Measurements from ENCODE around the gene DAGLA. TPM values are rescaled to one million over a fixed set of nuclear protein-coding genes. Genes with fewer than 3 reads are reported as not detected.

Gene DAGLA
- total and polyA plus RNA-seq, 2 experiments from 2014 or later = 1.3 TPM

DNA sequence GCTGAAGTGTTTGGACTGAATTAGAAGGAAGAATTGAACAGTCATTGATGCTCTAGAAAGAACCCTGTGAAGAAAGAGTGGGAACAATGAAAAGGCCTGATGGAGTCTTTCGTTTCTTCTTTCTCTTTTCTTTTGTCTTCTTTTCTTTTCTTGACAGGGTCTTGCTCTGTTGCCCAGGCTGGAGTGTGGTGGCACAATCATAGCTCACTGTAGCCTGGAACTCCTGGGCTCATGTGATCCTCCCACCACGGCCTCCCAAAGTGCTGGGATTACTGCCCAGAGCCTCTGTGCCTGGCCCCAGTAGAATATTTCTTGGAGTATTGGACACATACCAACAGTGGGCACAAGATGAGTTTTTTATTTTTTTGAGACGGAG, 113.6 kb downstream of the DAGLA start:
- Histone ChIP-seq H3K27me3 (replicated peaks; ENCODE audit: insufficient read depth) (no peaks in the 10 kb centered on the region), H3K9ac (peak overlapping the region; percentile 99), H3K79me2 (ENCODE audit: insufficient read depth) (peaks cover 87% of the 10 kb centered on the region), H3K9me2 (ENCODE audit: insufficient read depth) (no peaks in the 10 kb centered on the region), H2AFZ (peak overlapping the region; percentile 88), H3K27ac (peak overlapping the region; percentile 98; the same call in 1 of the 2 replicates), H3K9me3 (ENCODE audit: low read depth) (no peaks in the 10 kb centered on the region), H3K4me1 (ENCODE audit: insufficient read depth) (peaks cover 19% of the 10 kb centered on the region; the same call in 1 of the 2 replicates), H3K4me3 (peak overlapping the region; percentile 95), H3K36me3 (ENCODE audit: low read depth) (0 out of 2 replicates have a peak, but pooled peaks cover 7% of the 10 kb centered on the region), H3K4me2 (ENCODE audit: unreplicated experiment) (peak overlapping the region; percentile 86), H3F3A (ENCODE audit: insufficient read depth) (no peaks in the 10 kb centered on the region), H4K20me1 (ENCODE audit: insufficient read depth) (no peaks in the 10 kb centered on the region)
- TF ChIP-seq EZH2phosphoT487 (IDR thresholded peaks at IDR 0.05; ENCODE audit: insufficient read depth, low read depth) (no peak), EZH2 (IDR thresholded peaks at IDR 0.05; ENCODE audit: insufficient read depth, poor library complexity, severe bottlenecking) (no peak)
- in situ Hi-C loops (cut with MboI) = no loop called here
- WGBS, 2 experiments (ENCODE audit: low coverage in 1 of 2, low lambda C conversion rate in 2 of 2, missing lambda C conversion rate in 2 of 2) = 11 to 12% methylated on average over 3 of the region's 3 CpGs
- DNase-seq = peak; percentile 19

DNA sequence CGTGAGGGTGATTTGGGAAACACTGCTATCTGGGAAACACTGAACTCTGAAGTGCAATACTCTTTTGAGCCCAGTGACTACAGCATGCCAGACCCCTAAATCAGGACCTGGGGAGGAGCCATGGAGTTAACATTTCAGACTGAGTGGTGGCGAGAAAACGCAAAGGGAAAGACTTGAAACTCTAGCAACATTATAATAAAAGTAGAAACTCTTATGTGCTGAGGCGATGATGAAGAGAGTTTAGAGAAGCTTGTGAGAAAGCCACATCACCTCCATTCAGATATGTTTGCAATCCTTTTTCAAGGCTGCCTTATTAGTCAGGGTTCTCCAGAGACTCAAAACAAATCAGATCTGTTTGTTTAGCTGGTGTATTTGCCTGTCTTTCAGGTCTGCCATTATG, 114.4 kb downstream of the DAGLA start:
- no peaks in the 10 kb centered on the region for H3K9me2 ChIP-seq (ENCODE audit: insufficient read depth)
- H3K36me3 ChIP-seq (ENCODE audit: low read depth) = 0 out of 2 replicates have a peak, but pooled peaks cover 2% of the 10 kb centered on the region
- H3K27ac ChIP-seq = no peak overlapping the region
- peaks cover 19% of the 10 kb centered on the region; the same call in 1 of the 2 replicates for H3K4me1 ChIP-seq (ENCODE audit: insufficient read depth)
- 65% methylated on average over 4 of the region's 4 CpGs for WGBS, 2 experiments (ENCODE audit: low coverage in 1 of 2, low lambda C conversion rate in 2 of 2, missing lambda C conversion rate in 2 of 2)
- H3K9ac ChIP-seq = no peak overlapping the region
- no peak for DNase-seq
- H3K27me3 ChIP-seq (replicated peaks; ENCODE audit: insufficient read depth) = no peaks in the 10 kb centered on the region
- TF ChIP-seq EZH2phosphoT487 (IDR thresholded peaks at IDR 0.05; ENCODE audit: insufficient read depth, low read depth) = no peak
- in situ Hi-C loops (cut with MboI) = no loop called here
- H2AFZ ChIP-seq = no peak overlapping the region
- no peak overlapping the region for H3K4me2 ChIP-seq (ENCODE audit: unreplicated experiment)
- no peaks in the 10 kb centered on the region for H3K9me3 ChIP-seq (ENCODE audit: low read depth)
- peaks cover 87% of the 10 kb centered on the region for H3K79me2 ChIP-seq (ENCODE audit: insufficient read depth)
- H3F3A ChIP-seq (ENCODE audit: insufficient read depth) = no peaks in the 10 kb centered on the region
- no peak overlapping the region for H3K4me3 ChIP-seq
- H4K20me1 ChIP-seq (ENCODE audit: insufficient read depth) = no peaks in the 10 kb centered on the region

DNA sequence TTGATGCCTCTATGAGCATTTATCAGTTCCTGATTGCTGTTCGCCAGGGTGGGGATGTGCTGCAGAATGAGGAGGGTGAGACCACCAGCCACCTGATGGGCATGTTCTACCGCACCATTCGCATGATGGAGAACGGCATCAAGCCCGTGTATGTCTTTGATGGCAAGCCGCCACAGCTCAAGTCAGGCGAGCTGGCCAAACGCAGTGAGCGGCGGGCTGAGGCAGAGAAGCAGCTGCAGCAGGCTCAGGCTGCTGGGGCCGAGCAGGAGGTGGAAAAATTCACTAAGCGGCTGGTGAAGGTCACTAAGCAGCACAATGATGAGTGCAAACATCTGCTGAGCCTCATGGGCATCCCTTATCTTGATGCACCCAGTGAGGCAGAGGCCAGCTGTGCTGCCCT, 115.3 kb downstream of the DAGLA start:
- Histone ChIP-seq H3K9me3 (ENCODE audit: low read depth) (no peaks in the 10 kb centered on the region), H3K9me2 (ENCODE audit: insufficient read depth) (no peaks in the 10 kb centered on the region), H3K4me3 (no peak overlapping the region), H3K9ac (no peak overlapping the region), H3K4me1 (ENCODE audit: insufficient read depth) (peaks cover 19% of the 10 kb centered on the region; the same call in 1 of the 2 replicates), H3K79me2 (ENCODE audit: insufficient read depth) (peaks cover 86% of the 10 kb centered on the region), H3K27ac (no peak overlapping the region), H3K36me3 (ENCODE audit: low read depth) (no peaks in the 10 kb centered on the region), H3K27me3 (replicated peaks; ENCODE audit: insufficient read depth) (no peaks in the 10 kb centered on the region), H4K20me1 (ENCODE audit: insufficient read depth) (no peaks in the 10 kb centered on the region), H2AFZ (no peak overlapping the region), H3K4me2 (ENCODE audit: unreplicated experiment) (no peak overlapping the region), H3F3A (ENCODE audit: insufficient read depth) (no peaks in the 10 kb centered on the region)
- in situ Hi-C loops (cut with MboI) = no loop called here
- DNase-seq = no peak
- WGBS, 2 experiments (ENCODE audit: low coverage in 1 of 2, low lambda C conversion rate in 2 of 2, missing lambda C conversion rate in 2 of 2) = 85 to 89% methylated on average over 12 of the region's 12 CpGs
- TF ChIP-seq EZH2 (IDR thresholded peaks at IDR 0.05; ENCODE audit: insufficient read depth, poor library complexity, severe bottlenecking) (no peak), EZH2phosphoT487 (IDR thresholded peaks at IDR 0.05; ENCODE audit: insufficient read depth, low read depth) (no peak)

GRCh38 chr11:61795876-61796526, 115.8 kb downstream of the DAGLA start:
- TF ChIP-seq EZH2phosphoT487 (IDR thresholded peaks at IDR 0.05; ENCODE audit: insufficient read depth, low read depth) (no peak), EZH2 (IDR thresholded peaks at IDR 0.05; ENCODE audit: insufficient read depth, poor library complexity, severe bottlenecking) (no peak)
- H3K27me3 ChIP-seq (replicated peaks; ENCODE audit: insufficient read depth) = no peaks in the 10 kb centered on the region
- H3F3A ChIP-seq (ENCODE audit: insufficient read depth) = no peaks in the 10 kb centered on the region
- H3K36me3 ChIP-seq (ENCODE audit: low read depth) = no peaks in the 10 kb centered on the region
- H3K9me3 ChIP-seq (ENCODE audit: low read depth) = no peaks in the 10 kb centered on the region
- no peak overlapping the region for H3K27ac ChIP-seq
- no peak overlapping the region for H3K4me3 ChIP-seq
- 89 to 91% methylated on average over 18 of the region's 18 CpGs for WGBS, 2 experiments (ENCODE audit: low coverage in 1 of 2, low lambda C conversion rate in 2 of 2, missing lambda C conversion rate in 2 of 2)
- peaks cover 80% of the 10 kb centered on the region for H3K79me2 ChIP-seq (ENCODE audit: insufficient read depth)
- H3K4me1 ChIP-seq (ENCODE audit: insufficient read depth) = peaks cover 17% of the 10 kb centered on the region; the same call in 1 of the 2 replicates
- H3K9ac ChIP-seq = no peak overlapping the region
- DNase-seq = no peak
- no peak overlapping the region for H3K4me2 ChIP-seq (ENCODE audit: unreplicated experiment)
- no peaks in the 10 kb centered on the region for H4K20me1 ChIP-seq (ENCODE audit: insufficient read depth)
- H2AFZ ChIP-seq = no peak overlapping the region
- H3K9me2 ChIP-seq (ENCODE audit: insufficient read depth) = no peaks in the 10 kb centered on the region
- in situ Hi-C loops (cut with MboI) = no loop called here

MicroRNAs encoded within 50 kb of the gene (microRNA counts, 767-probe panel; counts per million panel counts)
- 447 counts per million, percentile 86 among the panel's probes with 10 or more counts for microRNA hsa-miR-611

Other genes with a start within 250 kb of the DAGLA start
- gene LRRC10B, start 171.6 kb upstream of the DAGLA start, total RNA-seq (2014; rRNA removed; shearing (Covaris generic)) = 0.43 TPM in 1 of 2 replicates, not detected in the other
- not detected in 2 replicates for gene LRRC10B, start 171.6 kb upstream of the DAGLA start, polyA plus RNA-seq (2016; fragmentation: Nextera tagmentation; extraction: Ambion mirVana)
- 1.5 and 1.9 TPM in 2 replicates for gene SYT7, start 99.3 kb upstream of the DAGLA start, total RNA-seq (2014; rRNA removed; shearing (Covaris generic))
- gene SYT7, start 99.3 kb upstream of the DAGLA start, polyA plus RNA-seq (2016; fragmentation: Nextera tagmentation; extraction: Ambion mirVana) = 0.40 and 0.72 TPM in 2 replicates
- gene MYRF, start 72.2 kb downstream of the DAGLA start, total RNA-seq (2014; rRNA removed; shearing (Covaris generic)) = not detected in 2 replicates
- gene MYRF, start 72.2 kb downstream of the DAGLA start, polyA plus RNA-seq (2016; fragmentation: Nextera tagmentation; extraction: Ambion mirVana) = 0.05 and 0.16 TPM in 2 replicates
- 28.5 and 72.8 TPM in 2 replicates for gene TMEM258, start 112.2 kb downstream of the DAGLA start, total RNA-seq (2014; rRNA removed; shearing (Covaris generic))
- 258 and 259 TPM in 2 replicates for gene TMEM258, start 112.2 kb downstream of the DAGLA start, polyA plus RNA-seq (2016; fragmentation: Nextera tagmentation; extraction: Ambion mirVana)
- gene FEN1, start 112.5 kb downstream of the DAGLA start, total RNA-seq (2014; rRNA removed; shearing (Covaris generic)) = 29.0 and 29.2 TPM in 2 replicates
- 29.1 and 31.5 TPM in 2 replicates for gene FEN1, start 112.5 kb downstream of the DAGLA start, polyA plus RNA-seq (2016; fragmentation: Nextera tagmentation; extraction: Ambion mirVana)
- gene FADS1, start 136.6 kb downstream of the DAGLA start, total RNA-seq (2014; rRNA removed; shearing (Covaris generic)) = 12.9 and 44.9 TPM in 2 replicates
- 19.7 and 21.6 TPM in 2 replicates for gene FADS1, start 136.6 kb downstream of the DAGLA start, polyA plus RNA-seq (2016; fragmentation: Nextera tagmentation; extraction: Ambion mirVana)
- 5.2 and 7.7 TPM in 2 replicates for gene FADS2, start 147.9 kb downstream of the DAGLA start, total RNA-seq (2014; rRNA removed; shearing (Covaris generic))
- 5.5 and 6.3 TPM in 2 replicates for gene FADS2, start 147.9 kb downstream of the DAGLA start, polyA plus RNA-seq (2016; fragmentation: Nextera tagmentation; extraction: Ambion mirVana)
- 203 and 272 TPM in 2 replicates for gene FADS3, start 211.2 kb downstream of the DAGLA start, total RNA-seq (2014; rRNA removed; shearing (Covaris generic))
- gene FADS3, start 211.2 kb downstream of the DAGLA start, polyA plus RNA-seq (2016; fragmentation: Nextera tagmentation; extraction: Ambion mirVana) = 124 and 135 TPM in 2 replicates
- gene RAB3IL1, start 237.2 kb downstream of the DAGLA start, total RNA-seq (2014; rRNA removed; shearing (Covaris generic)) = 6.6 and 7.5 TPM in 2 replicates
- 2.8 and 3.3 TPM in 2 replicates for gene RAB3IL1, start 237.2 kb downstream of the DAGLA start, polyA plus RNA-seq (2016; fragmentation: Nextera tagmentation; extraction: Ambion mirVana)

Measured in GM23248 (cell line).